GM12864 (cell line): ENCODE measurements around the gene SLC40A1.

Experiments
- DNase-seq: peaks from one replicate; pipeline ENCODE4 v3.0.0-alpha.2; 2011; ENCODE audit warnings: low read depth
- H3K4me3 ChIP-seq: 2 replicates; pipeline ENCODE4 v1.5.1; 2011; ENCODE audit warnings: mild to moderate bottlenecking, low read depth, low read length, control low read depth
- CTCF ChIP-seq: IDR thresholded peaks from 2 replicates; pipeline ENCODE4 v1.5.1; 2011; ENCODE audit warnings: low read depth, mild to moderate bottlenecking, moderate library complexity, low read length, control low read depth, inconsistent platforms; ENCODE audit errors: missing control alignments

SLC40A1 gene

GRCh38 chr2:189584686-189585085, 4.1 kb upstream of the SLC40A1 start:
- no peak for DNase-seq
- TF ChIP-seq CTCF: no peak

GRCh38 chr2:189583227-189584198, 2.9 kb upstream of the SLC40A1 start:
- H3K4me3 ChIP-seq: no peak overlapping the region
- DNase-seq: no peak
- no peak for TF ChIP-seq CTCF

More at GRCh38 chr2:189584686-189585085, 4.1 kb upstream of the SLC40A1 start:
- H3K4me3 ChIP-seq: no peak overlapping the region

GRCh38 chr2:189582809-189583192, 2.2 kb upstream of the SLC40A1 start:
- no peak for TF ChIP-seq CTCF
- DNase-seq: no peak
- H3K4me3 ChIP-seq: no peak overlapping the region

DNA sequence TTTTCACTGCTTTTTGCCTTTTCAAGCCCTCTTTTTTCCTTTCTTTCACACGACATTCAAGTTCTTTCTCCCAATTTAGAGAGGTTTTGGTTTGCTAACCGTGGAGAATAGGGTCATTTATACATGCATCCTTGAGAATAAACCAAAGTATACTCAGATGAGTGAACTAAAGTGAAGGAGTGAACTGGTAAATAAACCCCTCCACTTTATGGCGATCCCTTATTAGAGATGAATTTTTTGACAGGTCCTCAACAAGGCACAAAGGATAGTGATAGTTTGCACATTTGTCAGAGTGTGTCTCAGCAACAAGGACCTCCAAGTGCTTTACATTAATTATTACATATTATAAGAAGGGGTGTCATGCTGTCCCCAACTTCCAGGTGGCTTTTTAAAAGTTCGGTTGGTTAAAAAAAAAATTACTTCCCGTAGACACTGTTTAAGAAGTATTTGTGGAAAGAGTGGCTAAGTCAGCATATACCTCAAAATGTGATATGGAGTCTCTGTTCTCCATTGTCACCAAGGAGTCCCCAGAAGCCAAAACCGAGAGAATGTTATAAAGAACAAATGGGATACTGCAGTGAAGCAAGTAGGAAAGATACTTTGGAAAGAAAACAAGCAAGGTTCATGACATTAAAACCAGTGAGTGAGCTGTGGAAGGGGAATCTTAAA, 1.7 kb upstream of the SLC40A1 start:
- no peak for TF ChIP-seq CTCF
- DNase-seq: no peak
- no peak overlapping the region for H3K4me3 ChIP-seq

- TF ChIP-seq CTCF: no peak
- H3K4me3 ChIP-seq: no peak overlapping the region; the same call in 1 of the 2 replicates
- DNase-seq: no peak
Observed at GRCh38 chr2:189581354-189582139, 961 bp upstream of the SLC40A1 start.

- TF ChIP-seq CTCF: no peak
- no peak for DNase-seq
- H3K4me3 ChIP-seq: peak overlapping the region; percentile 41; the same call in 1 of the 2 replicates
Observed at GRCh38 chr2:189580241-189580651, 340 bp downstream of the SLC40A1 start.
